ENCODE measurements around the gene FAM83D.

Gene FAM83D

DNA sequence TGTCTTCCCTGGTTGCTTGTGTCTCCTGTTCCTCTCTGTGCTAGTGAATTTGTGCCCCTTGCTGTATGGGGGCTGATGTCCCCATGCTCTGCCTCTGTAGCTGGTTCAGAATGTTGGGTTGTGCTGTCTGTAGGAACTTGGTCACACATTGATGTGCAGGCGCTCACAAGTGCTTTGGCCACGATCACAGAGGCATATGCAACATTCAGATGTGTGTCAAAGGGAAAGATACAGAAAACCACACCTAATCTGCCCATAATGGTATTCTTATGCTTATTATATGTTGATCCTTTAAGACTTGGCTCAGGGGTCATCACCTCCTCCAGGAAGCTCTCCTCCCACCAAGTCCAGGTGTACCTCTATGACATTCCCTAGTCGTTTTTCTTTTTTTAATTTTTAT is 18.8 kb downstream of the FAM83D start:
- DNase-seq (ENCODE audit: low read depth), result no peak
- no peak overlapping the region for H3K4me3 ChIP-seq (ENCODE audit: low read depth, low read length)
- TF ChIP-seq, protein P1, sequence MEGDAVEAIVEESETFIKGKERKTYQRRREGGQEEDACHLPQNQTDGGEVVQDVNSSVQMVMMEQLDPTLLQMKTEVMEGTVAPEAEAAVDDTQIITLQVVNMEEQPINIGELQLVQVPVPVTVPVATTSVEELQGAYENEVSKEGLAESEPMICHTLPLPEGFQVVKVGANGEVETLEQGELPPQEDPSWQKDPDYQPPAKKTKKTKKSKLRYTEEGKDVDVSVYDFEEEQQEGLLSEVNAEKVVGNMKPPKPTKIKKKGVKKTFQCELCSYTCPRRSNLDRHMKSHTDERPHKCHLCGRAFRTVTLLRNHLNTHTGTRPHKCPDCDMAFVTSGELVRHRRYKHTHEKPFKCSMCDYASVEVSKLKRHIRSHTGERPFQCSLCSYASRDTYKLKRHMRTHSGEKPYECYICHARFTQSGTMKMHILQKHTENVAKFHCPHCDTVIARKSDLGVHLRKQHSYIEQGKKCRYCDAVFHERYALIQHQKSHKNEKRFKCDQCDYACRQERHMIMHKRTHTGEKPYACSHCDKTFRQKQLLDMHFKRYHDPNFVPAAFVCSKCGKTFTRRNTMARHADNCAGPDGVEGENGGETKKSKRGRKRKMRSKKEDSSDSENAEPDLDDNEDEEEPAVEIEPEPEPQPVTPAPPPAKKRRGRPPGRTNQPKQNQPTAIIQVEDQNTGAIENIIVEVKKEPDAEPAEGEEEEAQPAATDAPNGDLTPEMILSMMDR (conservative IDR thresholded peaks at IDR 0.05; ENCODE audit: low read depth, low read length), result no peak

DNA sequence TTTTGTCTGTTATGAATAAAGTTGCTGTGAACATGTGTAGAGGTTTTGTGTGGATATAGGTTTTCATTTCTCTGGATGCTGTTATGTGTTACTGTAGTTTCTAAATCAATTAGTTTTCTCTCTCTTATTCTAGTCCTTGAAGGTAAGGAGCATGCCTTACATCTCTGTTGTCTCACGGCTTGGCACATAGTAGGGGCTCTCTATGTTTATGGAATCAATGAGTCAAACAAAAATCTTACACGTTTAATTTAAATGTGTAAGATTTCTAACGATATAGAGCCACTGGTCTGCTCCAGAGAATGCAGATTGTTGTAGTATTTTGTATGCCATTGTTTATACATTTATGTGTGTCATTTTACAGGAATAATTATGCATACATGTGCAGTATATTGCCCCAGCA is 20.6 kb downstream of the FAM83D start:
- no peak overlapping the region for H3K4me3 ChIP-seq (ENCODE audit: low read depth, low read length)
- no peak for DNase-seq (ENCODE audit: low read depth)
- TF ChIP-seq, protein P1 (conservative IDR thresholded peaks at IDR 0.05; ENCODE audit: low read depth, low read length), result no peak

DNA sequence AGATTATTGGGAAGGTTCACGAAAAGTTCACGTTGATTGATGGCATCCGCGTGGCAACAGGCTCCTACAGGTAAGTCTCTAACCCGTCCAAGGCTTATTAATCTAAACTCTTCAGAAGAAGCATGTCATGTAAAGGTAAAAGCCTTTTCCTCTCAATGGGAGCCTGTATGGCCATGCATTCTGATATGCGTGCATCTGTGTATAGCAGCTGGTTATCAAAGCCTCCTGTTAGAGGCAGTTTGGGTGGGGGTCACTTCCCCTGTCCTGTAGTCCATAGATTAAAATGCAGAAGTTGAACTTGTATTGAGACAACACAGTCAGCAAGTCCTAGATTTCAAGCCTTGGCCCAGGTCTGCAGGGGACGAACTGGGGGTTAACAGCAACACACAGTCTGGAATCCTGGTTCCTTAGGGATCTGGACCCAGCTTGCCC is 21.7 kb downstream of the FAM83D start:
- no peak overlapping the region for H3K4me3 ChIP-seq (ENCODE audit: low read depth, low read length)
- TF ChIP-seq, protein P1 (conservative IDR thresholded peaks at IDR 0.05; ENCODE audit: low read depth, low read length), result no peak
- no peak for DNase-seq (ENCODE audit: low read depth)

DNA sequence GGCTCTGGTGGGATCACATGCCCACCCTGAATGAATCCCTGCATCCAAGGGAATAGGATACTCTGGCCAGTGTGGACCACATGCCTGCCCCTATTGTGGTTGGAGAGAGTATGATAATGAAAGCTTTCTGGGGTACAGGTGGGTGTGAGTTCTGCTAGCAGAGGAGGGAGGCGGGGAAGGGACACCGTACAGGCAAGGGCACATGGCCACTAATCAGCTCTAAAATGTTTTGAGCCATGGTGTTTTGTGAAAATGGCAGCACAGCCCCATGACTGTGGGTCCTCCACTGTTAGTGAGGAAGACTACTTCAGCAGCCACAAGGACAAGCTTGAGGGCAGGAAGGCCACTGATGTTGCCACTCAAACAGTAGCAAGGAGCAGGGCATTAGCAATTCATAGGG is 24.0 kb downstream of the FAM83D start:
- no peak for DNase-seq (ENCODE audit: low read depth)

DNA sequence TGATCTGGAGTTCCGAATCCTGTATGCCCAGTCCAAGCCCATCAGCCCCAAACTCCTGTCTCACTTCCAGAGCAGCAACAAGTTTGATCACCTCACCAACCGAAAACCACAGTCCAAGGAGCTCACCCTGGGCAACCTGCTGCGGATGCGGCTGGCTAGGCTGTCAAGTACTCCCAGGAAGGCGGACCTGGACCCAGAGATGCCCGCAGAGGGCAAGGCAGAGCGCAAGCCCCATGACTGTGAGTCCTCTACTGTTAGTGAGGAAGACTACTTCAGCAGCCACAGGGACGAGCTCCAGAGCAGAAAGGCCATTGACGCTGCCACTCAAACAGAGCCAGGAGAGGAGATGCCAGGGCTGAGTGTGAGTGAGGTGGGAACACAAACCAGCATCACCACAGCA is 25.4 kb downstream of the FAM83D start:
- DNase-seq (ENCODE audit: low read depth), result no peak
- TF ChIP-seq, protein P1 (conservative IDR thresholded peaks at IDR 0.05; ENCODE audit: low read depth, low read length), result no peak
- no peak overlapping the region for H3K4me3 ChIP-seq (ENCODE audit: low read depth, low read length)

More for the DNA sequence above, 24.0 kb downstream of the FAM83D start:
- H3K4me3 ChIP-seq (ENCODE audit: low read depth, low read length), result no peak overlapping the region
- TF ChIP-seq, protein P1 (conservative IDR thresholded peaks at IDR 0.05; ENCODE audit: low read depth, low read length), result no peak

DNA sequence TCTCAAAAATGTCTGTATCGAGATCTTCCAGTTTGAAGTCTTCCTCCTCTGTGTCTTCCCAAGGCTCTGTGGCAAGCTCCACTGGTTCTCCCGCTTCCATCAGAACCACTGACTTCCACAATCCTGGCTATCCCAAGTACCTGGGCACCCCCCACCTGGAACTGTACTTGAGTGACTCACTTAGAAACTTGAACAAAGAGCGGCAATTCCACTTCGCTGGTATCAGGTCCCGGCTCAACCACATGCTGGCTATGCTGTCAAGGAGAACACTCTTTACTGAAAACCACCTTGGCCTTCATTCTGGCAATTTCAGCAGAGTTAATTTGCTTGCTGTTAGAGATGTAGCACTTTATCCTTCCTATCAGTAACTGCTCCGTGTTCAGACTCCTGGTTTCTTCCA is 25.9 kb downstream of the FAM83D start:
- no peak for DNase-seq (ENCODE audit: low read depth)
- no peak overlapping the region for H3K4me3 ChIP-seq (ENCODE audit: low read depth, low read length)
- TF ChIP-seq, protein P1 (conservative IDR thresholded peaks at IDR 0.05; ENCODE audit: low read depth, low read length), result no peak

DNA sequence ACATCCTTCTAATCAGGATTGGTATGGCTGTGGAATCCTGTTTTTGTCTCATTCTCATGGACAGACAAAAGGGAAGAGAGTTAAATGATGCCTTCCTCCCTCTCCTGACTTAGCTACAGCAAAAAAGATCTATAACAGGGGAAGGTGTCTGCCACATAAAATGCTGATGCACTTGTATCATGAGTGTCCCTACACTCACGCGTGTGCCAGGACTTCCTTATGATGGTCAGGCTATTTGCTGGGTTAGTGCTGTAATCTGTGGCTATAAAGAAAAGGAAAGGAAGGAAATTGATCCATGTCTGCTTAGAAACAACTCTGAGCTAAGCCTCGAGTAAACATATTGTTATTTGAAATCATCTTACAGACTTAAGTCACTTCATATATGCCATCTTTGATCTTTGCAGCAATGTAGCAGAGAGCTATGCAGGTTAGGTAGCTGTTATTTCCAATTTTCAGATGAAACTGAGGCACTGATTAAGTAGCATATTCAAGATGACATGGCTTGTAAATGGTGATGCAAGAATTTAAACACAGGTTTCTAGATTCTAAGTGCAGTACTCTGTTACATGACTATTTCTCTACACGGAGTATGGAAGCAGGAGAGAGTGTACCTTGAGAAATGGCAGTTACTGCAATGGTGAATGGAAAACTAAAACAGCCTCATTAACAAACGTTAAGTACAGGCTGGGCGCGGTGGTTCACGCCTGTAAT is 27.6 kb downstream of the FAM83D start:
- H3K4me3 ChIP-seq (ENCODE audit: low read depth, low read length), result no peak overlapping the region
- DNase-seq (ENCODE audit: low read depth), result no peak
- TF ChIP-seq, protein P1 (conservative IDR thresholded peaks at IDR 0.05; ENCODE audit: low read depth, low read length), result no peak
